GM23338 (cell line): ENCODE data around the gene ENPP1. TPM values are rescaled to one million over a fixed set of nuclear protein-coding genes. Genes with fewer than 3 reads are reported as not detected.

Source experiments
- ATAC-seq: fragments of 200-7000 bp; cut with Tn5 transposase; 3 replicates; pipeline ENCODE4 v1.9.1; 2020
- DNase-seq: peaks from one replicate; pipeline ENCODE4 v3.0.0-alpha.2; 2015; ENCODE audit warnings: low spot score
- H2AFZ ChIP-seq: fragments of 200-600 bp; sonication (generic); 2 replicates; pipeline ENCODE4 v1.8.0; 2016; ENCODE audit warnings: antibody characterized with exemption, mild to moderate bottlenecking, moderate library complexity
- H3F3A ChIP-seq: fragments of 200-600 bp; sonication (generic); replicated peaks from 2 replicates; pipeline ENCODE4 v1.8.0; 2017; ENCODE audit warnings: antibody characterized with exemption, mixed run types, low read depth
- H3K27ac ChIP-seq: fragments of 200-600 bp; sonication (generic); 2 replicates; pipeline ENCODE4 v1.6.1; 2016; ENCODE audit warnings: low read depth
- H3K27me3 ChIP-seq: fragments of 200-600 bp; sonication (generic); 2 replicates; pipeline ENCODE4 v1.8.0; 2016; ENCODE audit warnings: mild to moderate bottlenecking, mixed run types, moderate library complexity; ENCODE audit not compliant: insufficient read depth
- H3K36me3 ChIP-seq: fragments of 200-600 bp; sonication (generic); 2 replicates; pipeline ENCODE4 v1.8.0; 2016; ENCODE audit warnings: mild to moderate bottlenecking; ENCODE audit not compliant: insufficient read depth
- H3K4me1 ChIP-seq: fragments of 200-600 bp; sonication (generic); 2 replicates; pipeline ENCODE4 v1.8.0; 2016; ENCODE audit warnings: mild to moderate bottlenecking, moderate library complexity; ENCODE audit not compliant: insufficient read depth
- H3K4me2 ChIP-seq: fragments of 200-600 bp; sonication (generic); 2 replicates; pipeline ENCODE4 v1.7.1; 2017; ENCODE audit warnings: mixed run types
- H3K4me3 ChIP-seq: fragments of 200-600 bp; sonication (generic); 2 replicates; pipeline ENCODE4 v1.6.1; 2016; ENCODE audit warnings: mixed run types
- H3K79me2 ChIP-seq: fragments of 200-600 bp; sonication (generic); replicated peaks from 2 replicates; pipeline ENCODE4 v1.8.0; 2017; ENCODE audit warnings: mild to moderate bottlenecking; ENCODE audit not compliant: insufficient read depth
- H3K9me2 ChIP-seq: fragments of 200-600 bp; sonication (generic); 2 replicates; pipeline ENCODE4 v1.8.0; 2017; ENCODE audit not compliant: insufficient read depth
- H4K20me1 ChIP-seq: fragments of 200-600 bp; sonication (generic); replicated peaks from 2 replicates; pipeline ENCODE4 v1.8.0; 2017; ENCODE audit warnings: mild to moderate bottlenecking; ENCODE audit not compliant: insufficient read depth
- H3K27ac Mint-ChIP-seq: 2 replicates; pipeline ENCODE4 v1.8.0; 2020; ENCODE audit warnings: inconsistent platforms, mild to moderate bottlenecking, moderate library complexity, mixed read lengths
- H3K27me3 Mint-ChIP-seq: 3 replicates; pipeline ENCODE4 v1.8.0; 2022; ENCODE audit warnings: low read depth, mild to moderate bottlenecking, moderate library complexity, mixed read lengths, inconsistent platforms; ENCODE audit not compliant: insufficient read depth, poor library complexity
- H3K36me3 Mint-ChIP-seq: 3 replicates; pipeline ENCODE4 v1.8.0; 2021; ENCODE audit warnings: low read depth, mild to moderate bottlenecking, inconsistent platforms, moderate library complexity, mixed read lengths
- H3K4me1 Mint-ChIP-seq: 3 replicates; pipeline ENCODE4 v1.8.0; 2020; ENCODE audit warnings: mild to moderate bottlenecking, inconsistent platforms, mixed read lengths
- H3K4me3 Mint-ChIP-seq: 3 replicates; pipeline ENCODE4 v1.8.0; 2021; ENCODE audit warnings: moderate library complexity, mild to moderate bottlenecking, inconsistent platforms, mixed read lengths
- H3K9me3 Mint-ChIP-seq: 3 replicates; pipeline ENCODE4 v1.8.0; 2020; ENCODE audit warnings: moderate library complexity, mild to moderate bottlenecking, inconsistent platforms, mixed read lengths
- JUNB ChIP-seq: IDR thresholded peaks from one replicate; pipeline ENCODE4 v1.6.1; 2016; ENCODE audit warnings: antibody characterized with exemption; ENCODE audit not compliant: unreplicated experiment
- POLR2AphosphoS5 ChIP-seq: IDR thresholded peaks from 2 replicates; pipeline ENCODE4 v1.6.1; 2016; ENCODE audit warnings: antibody characterized with exemption, low read depth
- ZNF114 ChIP-seq: fragments of 250-450 bp; sonication (Bioruptor Pico); IDR thresholded peaks from 2 replicates; pipeline ENCODE4 v1.5.0; 2020; ENCODE audit warnings: mild to moderate bottlenecking, moderate library complexity
- ZNF462 ChIP-seq: fragments of 250-450 bp; sonication (Bioruptor Pico); IDR thresholded peaks from 2 replicates; pipeline ENCODE4 v1.5.0; 2020; ENCODE audit warnings: mild to moderate bottlenecking, moderate library complexity
- polyA plus RNA-seq: library from polyadenylated mRNA; unstranded; fragments of >200 nt; fragmentation: Nextera tagmentation; extraction: Ambion mirVana; gene quantifications from 2 replicates; pipeline ENCODE4 v1.2.1, GENCODE V29; 2016
- total RNA-seq: library from RNA; depleted of rRNA; stranded (reverse); fragments of >200 nt; shearing (Covaris generic); gene quantifications from 2 replicates; pipeline ENCODE4 v1.2.3, GENCODE V29; 2014

The ENPP1 gene
- total and polyA plus RNA-seq, 2 experiments from 2014 or later = 17.3 to 46.9 TPM

- H3K27ac ChIP-seq = no peak overlapping the region
- peaks cover 24% of the 10 kb centered on the region for H3K4me1 Mint-ChIP-seq
- DNase-seq = no peak
Observed at GRCh38 chr6:131813991-131814390, 6.2 kb downstream of the ENPP1 start.

GRCh38 chr6:131816869-131817268 lies 9.0 kb downstream of the ENPP1 start:
- no peak overlapping the region for H3K27ac ChIP-seq
- H2AFZ ChIP-seq = no peak overlapping the region
- TF ChIP-seq POLR2AphosphoS5 = no peak
- no peak for TF ChIP-seq ZNF462 (CRISPR knock-in tag)
- TF ChIP-seq ZNF114 (CRISPR knock-in tag) = no peak
- no peaks in the 10 kb centered on the region for H3K9me2 ChIP-seq
- H3K36me3 ChIP-seq = no peaks in the 10 kb centered on the region
- H3K4me3 ChIP-seq = no peak overlapping the region
- no peaks in the 10 kb centered on the region for H3F3A ChIP-seq
- Mint-ChIP-seq H3K36me3 (no peaks in the 10 kb centered on the region), H3K4me3 (no peak overlapping the region), H3K27ac (no peak overlapping the region), H3K4me1 (peaks cover 13% of the 10 kb centered on the region; the same call in 2 of the 3 replicates), H3K27me3 (no peaks in the 10 kb centered on the region), H3K9me3 (no peaks in the 10 kb centered on the region; the same call in 2 of the 3 replicates)
- H3K27me3 ChIP-seq = no peaks in the 10 kb centered on the region
- no peak overlapping the region for H3K4me2 ChIP-seq
- H3K79me2 ChIP-seq = peaks cover 89% of the 10 kb centered on the region
- 0 out of 2 replicates have a peak, but pooled peaks cover 5% of the 10 kb centered on the region for H4K20me1 ChIP-seq
- no peak for ATAC-seq
- no peak for DNase-seq
- H3K4me1 ChIP-seq = peaks cover 12% of the 10 kb centered on the region

More at GRCh38 chr6:131813991-131814390, 6.2 kb downstream of the ENPP1 start:
- Mint-ChIP-seq H3K9me3 (no peaks in the 10 kb centered on the region; the same call in 2 of the 3 replicates), H3K36me3 (no peaks in the 10 kb centered on the region), H3K4me3 (no peak overlapping the region), H3K27ac (no peak overlapping the region), H3K27me3 (no peaks in the 10 kb centered on the region)
- ATAC-seq = no peak
- no peak overlapping the region for H3K4me2 ChIP-seq
- no peaks in the 10 kb centered on the region for H3K9me2 ChIP-seq
- H3F3A ChIP-seq = no peaks in the 10 kb centered on the region
- no peak overlapping the region for H2AFZ ChIP-seq
- H3K27me3 ChIP-seq = peaks cover 3% of the 10 kb centered on the region; the same call in 1 of the 2 replicates
- peaks cover 92% of the 10 kb centered on the region for H3K79me2 ChIP-seq
- peaks cover 15% of the 10 kb centered on the region; the same call in 1 of the 2 replicates for H4K20me1 ChIP-seq
- H3K4me3 ChIP-seq = no peak overlapping the region
- H3K36me3 ChIP-seq = no peaks in the 10 kb centered on the region
- peaks cover 33% of the 10 kb centered on the region for H3K4me1 ChIP-seq
- TF ChIP-seq JUNB = no peak
